D341Med (cell line): ENCODE measurements around the gene SNCB.

Experiments
- DNase-seq: peaks from one replicate; pipeline ENCODE4 v3.0.0; 2012; ENCODE audit warnings: low spot score

The SNCB gene

DNA sequence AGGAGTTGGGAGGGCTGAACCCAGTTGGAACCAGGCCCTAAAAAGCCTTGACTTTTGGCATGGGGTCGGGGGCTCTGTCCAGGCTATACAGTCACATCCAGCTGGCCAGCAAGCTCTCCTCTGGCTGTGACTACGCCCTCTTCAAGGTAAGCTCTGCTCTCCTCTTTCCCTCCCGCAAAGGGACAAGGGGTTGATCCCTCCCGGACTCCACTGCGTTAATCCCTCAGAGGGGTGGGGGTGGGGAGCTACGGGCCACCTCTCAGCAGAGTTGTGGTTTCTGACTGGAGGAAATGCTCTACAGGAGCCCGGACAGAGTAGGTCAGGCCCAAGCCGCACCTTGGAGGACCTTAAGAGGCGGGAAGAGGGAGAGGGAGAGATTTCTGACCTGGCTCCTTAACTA lies 14.0 kb upstream of the SNCB start:
- DNase-seq: no peak

DNA sequence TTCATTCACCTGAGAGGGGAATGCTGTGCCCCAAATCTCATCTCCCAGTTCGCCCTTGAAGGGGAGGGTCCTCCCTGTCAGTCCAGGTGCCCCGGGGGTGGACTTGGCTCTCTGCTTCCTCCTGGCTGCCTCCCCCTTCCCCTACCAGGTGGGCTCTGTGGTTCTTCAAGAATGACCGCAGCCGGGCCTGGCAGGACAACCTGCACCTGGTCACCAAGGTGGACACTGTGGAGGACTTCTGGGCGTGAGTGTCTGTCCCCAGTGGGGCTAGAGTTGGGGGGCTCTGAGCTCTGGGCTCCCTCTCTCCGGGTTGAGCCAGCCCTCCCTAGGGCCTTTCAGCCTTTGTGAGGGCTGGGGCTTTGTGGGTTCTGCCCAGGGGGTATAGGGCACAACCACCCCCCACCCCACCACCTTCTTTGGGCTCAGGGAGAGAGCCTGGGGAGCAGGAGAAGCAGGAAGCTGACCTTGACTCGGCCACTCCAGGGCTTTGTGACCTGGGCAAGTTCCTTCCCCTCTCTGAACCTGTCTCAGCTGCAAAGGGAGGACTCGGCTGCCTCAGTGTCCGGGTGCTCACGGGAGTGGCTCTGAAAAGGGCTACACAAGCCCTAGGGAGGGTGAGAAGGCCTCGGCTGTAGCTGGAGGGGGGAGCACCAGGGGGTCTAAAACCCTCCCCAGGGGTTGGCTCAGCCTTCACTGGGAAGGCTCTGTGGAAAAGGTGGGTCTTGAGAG lies 13.3 kb upstream of the SNCB start:
- DNase-seq: no peak

DNA sequence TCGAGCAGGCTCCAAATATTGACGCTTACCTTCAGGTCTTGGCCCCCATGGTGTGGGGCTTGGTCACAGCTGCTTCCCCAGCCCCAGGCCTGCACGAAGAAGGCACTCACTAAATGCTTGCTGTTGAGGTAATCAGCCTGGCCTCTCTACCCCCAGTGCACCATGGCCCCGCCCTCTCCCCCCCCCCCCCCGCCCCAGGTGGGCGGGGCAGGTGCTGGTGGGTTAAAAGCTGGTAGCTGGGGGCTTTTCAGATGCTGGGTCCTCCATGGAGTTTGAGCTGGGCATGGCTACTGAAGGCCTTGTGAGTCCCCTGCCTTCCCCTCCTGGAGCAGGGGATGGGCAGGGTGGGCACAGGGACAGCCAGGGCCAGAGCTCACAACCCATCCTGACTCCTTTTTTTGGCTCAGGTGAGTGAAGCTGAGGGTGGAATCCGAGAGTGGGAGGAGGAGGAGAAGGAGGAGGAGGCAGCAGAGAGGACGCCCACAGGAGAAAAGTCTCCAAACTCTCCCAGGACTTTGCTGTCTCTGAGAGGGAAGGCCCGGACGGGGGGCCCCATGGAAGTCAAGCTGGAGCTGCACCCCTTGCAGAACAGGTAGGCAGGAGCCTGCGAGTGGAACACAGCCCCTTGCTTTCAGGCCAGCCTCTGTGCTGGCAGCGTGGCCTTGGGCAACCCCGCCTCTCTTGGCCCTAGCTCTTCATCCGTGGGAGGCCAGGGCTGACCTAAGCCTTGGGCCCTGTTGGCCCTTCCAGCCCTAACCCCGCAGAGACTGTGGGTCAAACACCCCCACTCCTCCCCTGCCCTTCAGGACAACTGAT lies 12.5 kb upstream of the SNCB start:
- no peak for DNase-seq

DNA sequence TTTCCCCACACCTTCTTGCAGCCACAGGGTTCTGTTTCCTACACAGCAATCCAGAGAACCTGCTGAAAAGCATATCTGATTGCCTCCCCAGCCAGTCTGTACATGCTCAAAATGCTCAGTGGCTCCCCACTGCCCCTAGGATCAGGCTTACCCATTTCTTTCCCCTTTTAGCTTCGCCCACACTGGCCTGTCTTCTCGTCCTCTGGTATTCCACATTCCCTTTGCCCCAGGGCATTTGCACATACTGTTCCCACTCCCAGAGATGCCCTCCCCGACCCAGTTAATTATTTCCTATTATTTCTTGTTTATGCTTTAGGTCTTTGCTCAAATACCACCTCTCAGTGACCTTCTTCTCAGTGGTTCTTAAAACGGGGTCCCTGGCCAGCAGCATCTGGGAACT lies 10.3 kb upstream of the SNCB start:
- no peak for DNase-seq

DNA sequence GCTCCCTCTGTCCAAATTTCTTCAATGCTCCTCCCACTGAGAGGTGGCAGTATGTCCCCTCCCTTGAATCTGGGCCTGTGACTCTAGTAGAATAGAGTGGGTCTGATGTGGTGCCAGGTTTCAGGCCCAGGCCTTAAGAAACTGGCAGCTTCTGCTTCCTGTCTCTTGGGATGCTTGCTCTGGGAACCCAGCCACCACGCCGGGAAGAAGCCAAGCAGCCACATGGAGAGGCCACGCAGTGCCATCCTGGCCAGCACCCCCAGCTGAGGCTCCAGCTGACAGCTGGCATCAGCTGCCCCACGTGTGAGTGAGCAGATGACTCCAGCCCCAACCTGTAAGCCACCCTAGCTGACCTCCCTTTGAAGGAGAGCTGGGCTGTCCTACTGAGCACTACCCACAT lies 9.6 kb upstream of the SNCB start:
- DNase-seq: peak; percentile 60

DNA sequence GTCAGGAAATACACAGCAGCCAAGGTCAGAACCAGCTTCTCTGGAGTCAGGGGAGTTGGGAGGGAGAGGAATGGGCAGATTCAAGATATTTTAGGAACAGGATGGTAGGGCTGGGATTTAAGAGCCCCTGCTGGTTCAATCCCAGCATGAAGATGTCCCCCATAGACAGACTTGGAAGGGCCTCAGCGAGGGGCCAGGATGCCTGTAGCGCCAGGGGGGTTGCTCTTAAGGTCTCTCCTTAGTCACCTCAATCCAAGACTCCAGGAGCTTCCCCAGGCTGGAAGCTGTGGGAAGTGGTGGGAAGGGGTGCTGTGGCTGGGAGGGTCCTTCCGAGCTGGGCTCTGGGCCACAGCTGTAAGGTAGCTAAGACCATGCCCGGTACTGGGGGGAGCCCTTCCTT lies 8.9 kb upstream of the SNCB start:
- no peak for DNase-seq

DNA sequence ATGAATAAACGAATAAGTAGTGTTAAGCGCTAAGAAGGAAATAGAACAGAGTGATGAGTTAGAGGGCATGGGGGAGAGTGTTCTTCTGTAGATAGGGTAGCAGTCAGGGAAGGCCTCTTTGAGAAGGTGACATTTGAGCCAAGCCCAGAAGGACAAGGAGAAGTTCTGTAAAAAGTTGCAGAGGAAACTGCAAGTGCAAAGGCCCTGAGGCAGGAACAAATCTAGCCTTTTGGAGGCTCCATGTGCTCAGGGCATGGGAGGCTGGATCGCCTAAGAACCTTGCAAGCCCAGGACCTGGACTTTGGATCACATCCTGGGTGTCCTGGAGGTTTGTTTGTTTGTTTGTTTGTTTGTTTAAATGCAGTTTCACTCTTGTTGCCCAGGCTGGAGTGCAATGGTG lies 8.1 kb upstream of the SNCB start:
- no peak for DNase-seq

DNA sequence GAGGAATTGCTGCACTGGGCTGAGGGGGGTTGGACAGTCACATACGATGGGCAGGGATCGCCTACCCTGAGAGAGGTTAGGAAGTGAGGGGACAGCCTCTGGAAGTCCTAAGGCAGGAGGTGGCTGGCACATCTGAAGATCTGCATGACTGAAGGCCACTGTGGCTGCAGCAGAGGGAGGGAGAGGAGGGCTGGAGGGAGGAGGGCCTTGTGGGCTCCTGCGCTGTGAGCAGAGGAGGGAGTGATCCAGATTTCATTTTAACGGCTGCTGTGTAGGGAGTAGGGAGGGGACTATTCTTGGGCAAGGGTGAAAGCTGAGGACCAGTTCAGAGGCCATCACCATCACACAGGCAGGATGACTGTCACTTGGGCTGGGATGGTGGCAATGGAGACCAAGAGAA lies 7.2 kb upstream of the SNCB start:
- no peak for DNase-seq

DNA sequence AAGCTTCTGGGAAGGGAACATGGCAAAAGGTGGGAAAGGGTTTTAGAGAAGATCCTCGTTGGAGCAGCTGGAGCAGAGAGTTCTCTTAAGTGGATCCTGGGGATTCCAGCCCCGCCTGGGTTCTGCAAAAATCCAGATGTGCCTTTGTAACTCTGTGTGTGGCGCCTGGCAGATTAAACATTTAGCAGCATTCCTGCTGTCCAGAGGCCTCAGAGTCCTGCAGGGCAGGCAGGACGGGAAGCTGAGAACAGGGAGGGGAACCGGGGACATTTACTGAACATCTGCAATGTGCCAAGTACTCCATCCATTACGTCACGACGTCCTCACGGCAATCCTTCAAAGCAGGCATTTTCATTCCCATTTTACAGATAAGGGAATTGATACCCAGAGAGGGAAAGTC lies 6.1 kb upstream of the SNCB start:
- DNase-seq: no peak

DNA sequence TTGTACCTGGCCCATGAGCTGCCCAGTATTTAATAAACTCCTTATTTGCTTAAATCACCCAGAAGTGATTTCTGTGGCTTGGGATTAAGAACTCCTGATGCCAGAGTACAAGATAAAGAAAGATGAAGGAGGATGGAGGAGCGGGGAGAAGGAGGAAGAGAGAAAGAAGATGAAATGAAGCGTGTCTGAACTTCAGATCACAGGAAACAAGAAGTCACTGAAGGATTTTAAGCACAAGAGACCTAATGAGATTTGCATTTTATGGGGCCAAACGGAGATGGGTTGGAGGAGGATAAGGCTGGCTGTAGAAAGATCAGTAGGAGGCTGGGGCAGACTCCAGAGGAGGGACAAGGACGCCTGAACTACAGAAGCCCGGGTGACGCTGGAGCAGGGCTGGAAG lies 3.3 kb upstream of the SNCB start:
- no peak for DNase-seq

DNA sequence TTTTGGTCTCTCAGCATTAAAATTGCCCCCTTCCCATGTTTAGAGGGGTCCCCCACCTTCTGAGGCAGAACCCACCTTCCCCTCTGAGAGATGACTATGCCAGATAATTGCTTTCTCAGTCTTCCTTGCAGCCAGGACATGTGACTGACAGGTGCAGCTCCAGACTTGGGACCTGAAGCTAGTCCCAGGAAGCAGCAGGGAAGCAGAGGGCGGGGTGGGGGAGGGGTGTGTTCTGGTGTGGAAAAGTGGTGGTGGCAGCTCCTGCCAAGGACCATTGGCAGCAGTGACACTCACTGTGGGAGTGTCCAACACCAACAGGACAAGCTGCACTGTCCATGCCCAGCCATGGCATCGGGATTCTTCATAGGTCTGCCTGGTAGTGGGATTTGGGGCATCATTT lies 2.4 kb upstream of the SNCB start:
- no peak for DNase-seq

DNA sequence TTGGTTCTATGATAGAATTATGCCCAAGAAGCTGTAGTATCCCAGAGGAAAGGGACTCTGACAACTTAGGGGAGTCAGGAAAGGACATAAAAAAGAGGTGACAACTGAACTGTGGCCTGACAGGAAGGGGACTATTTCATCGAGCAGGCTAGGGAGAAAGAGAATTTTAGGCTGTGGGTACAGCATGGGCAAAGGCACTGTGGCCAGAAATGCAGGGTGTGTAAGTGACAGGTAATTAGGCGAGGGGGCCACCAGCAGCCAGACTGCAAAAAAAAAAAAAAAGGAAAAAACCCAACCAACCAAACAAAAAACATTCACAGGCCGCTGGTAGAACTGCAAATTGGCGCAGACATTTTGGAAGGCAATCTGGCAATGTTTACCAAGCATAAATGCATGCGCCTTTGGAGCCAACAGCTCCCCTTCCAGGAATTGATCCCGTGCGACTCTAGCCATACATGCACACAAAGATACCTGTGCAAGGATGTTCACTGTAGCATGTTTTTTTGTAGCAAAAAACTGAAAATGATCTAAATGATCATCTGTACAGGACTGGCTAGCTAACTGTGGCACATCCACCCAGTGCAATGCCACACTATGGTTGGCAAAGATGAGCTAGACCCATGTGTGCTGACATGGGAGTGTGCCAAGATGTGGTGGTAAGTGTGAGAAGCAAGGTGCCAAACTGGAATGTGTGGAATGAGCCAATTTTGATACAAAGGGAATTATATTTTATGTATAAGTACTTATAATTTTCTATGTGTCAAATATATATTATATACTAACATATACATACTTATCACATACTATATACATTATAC lies 1.3 kb upstream of the SNCB start:
- DNase-seq: no peak

DNA sequence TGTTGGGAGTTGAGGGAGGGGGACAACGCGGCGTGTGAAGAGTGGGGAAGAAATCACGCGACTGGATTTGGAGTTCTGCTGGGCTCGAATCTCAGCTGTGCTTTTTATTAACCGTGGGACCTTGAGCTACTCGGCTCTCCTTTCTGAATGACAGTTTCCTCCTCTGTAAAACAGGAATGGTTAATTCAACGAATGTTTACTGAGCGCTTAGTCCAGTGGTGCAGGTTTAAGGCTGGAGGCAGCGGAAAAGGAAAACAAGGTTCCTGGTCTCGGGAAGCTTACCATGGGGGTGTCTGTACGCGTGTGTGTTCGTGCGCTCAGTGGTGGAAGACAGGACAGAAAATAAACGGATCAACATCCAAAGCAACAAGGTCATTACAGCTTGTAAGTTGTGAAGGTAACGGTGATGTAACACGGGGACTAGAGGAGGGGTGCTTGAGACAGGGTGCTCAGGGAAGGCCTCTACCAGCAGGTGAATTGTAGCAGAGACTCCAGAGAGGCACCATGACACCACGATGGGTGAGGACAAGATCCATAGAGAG lies 418 bp upstream of the SNCB start:
- DNase-seq: no peak

DNA sequence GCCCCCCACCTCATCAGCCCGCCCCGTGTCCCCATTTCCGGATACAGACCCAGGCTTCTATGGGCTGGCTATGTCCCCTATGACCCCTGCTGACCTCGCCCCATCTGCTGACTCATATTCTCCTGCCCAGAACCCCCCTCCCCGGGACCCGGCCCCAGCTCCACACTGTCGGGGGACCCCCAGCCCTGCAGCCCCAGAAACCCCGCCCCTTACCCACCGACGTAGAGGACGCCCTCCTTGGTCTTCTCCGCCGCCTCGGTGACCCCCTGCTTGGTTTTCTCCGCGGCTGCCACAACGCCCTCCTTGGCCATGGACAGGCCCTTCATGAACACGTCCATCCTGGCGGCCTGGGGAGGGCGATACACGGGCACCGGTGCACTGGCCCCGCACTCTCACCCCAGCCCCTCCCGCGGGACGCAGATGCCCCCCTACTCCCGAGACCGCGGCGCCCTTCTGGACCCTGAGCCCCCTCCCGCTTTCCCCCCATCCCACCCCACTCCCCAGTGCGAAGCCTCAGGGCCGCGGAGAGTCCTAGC lies 949 bp downstream of the SNCB start:
- no peak for DNase-seq

DNA sequence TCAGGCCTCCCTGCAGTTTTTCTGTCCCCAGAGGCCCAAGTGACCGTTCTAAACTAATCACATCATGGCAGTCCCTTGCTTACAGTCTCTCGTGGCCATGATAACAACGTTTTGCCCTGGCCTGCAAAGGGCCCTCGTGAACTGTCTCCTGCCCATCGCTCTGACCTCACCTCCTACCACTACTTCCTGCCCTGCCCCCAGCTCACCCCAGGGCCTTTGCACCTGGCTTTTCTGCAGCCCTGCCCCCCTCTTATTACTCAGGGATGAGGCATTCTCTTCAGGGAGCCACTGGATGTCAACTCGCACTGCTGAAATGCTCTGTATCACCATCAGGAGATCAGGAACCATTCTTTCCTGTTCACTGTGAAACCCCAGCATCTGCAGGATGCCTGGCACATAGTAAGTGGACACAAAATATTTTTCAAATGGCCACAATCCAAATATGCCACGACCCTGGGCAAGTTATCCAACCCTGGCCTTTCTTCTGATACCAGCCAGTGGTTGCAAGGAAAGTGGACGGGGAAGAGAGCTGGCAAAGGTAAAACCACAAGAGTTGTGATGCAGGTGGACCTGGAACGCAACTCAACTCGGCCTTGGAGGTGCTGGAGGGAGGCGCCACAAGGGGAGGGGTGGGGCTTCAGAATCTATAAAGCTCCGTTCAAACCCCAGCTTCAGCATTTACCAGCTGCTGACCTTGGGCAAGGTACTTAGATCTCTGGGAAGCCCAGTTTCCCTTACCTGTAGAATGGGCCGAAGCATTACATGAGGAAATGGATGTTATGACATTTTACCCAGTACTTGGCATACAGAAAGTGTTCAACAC lies 1.7 kb downstream of the SNCB start:
- no peak for DNase-seq

DNA sequence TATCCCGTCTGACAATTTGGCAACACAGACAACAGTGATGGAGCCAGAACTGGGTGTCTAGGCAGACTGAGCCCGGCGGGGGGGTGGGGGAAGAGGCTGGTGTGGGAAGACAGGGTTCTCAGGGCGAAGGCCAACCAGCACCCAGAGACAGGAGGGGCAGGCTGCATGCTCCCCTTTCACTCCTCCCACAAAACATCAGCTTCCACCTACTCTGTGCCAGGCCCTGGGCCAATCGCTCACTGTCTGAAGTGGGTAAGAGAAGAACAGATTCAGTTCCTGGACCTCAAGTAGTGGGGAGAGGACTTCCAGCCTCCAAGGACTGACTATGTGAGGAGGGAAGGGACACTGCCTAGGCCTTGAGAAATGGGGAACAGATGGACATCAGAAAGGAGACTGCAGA lies 2.8 kb downstream of the SNCB start:
- no peak for DNase-seq

DNA sequence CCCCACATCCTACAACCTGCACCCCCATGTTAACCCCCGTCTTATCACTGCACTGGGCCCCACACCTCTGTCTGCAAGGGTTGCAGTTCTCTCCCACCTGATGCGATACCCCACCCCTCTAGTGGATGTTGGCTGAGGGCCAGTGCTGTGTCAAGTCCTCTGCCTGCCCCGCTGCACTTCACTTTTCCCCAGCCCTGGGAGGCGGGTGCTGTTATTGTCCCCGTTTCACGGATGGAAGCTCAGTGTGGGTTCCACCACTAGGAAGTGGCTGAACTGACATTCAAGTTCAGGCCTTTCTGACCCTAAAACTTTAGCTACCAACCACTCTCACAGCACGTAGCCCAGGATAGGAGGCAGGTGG lies 3.5 kb downstream of the SNCB start:
- DNase-seq: no peak

DNA sequence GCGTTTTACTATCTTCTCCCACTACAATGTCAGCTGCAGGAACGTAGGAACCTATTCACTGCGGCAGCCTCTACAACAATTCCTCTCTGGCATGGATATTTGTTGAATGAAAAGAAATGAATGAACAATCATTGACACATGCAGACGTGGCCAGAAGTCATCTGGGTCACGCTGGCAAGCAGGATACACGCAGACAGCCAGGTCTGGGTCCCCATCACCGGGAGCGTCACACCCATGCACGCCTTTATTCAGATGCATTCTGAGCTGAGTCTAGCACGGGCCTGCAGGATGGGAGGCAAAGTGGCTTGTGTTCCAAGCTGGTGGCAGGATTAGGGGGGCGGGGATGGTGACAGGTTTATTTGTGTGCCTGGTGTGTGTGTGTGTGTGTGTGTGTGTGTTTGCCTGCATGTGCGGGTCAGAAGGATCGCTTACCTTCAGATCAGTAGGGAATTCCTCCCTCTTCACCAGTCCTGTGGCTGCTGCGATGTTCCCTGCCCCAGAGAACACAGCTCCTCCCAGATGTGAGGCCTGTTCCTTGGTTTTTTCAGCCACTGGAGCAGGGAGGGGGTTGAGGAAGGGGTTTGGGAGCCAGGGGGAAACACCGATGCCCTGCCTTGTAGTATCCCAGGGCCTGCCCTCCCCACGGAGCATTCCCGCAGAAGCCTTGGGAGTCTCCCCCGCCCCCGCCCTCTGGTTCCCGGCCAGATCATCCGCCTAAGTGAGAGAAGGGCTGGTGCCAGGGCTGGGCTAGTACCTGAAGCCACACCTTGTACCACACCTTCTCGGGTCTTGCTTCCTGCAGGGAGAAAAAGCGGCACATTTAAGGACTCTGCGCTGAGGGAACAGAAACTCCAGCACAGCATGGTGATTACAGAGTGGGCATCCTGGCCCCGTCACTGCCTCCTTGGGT lies 4.1 kb downstream of the SNCB start:
- no peak for DNase-seq

DNA sequence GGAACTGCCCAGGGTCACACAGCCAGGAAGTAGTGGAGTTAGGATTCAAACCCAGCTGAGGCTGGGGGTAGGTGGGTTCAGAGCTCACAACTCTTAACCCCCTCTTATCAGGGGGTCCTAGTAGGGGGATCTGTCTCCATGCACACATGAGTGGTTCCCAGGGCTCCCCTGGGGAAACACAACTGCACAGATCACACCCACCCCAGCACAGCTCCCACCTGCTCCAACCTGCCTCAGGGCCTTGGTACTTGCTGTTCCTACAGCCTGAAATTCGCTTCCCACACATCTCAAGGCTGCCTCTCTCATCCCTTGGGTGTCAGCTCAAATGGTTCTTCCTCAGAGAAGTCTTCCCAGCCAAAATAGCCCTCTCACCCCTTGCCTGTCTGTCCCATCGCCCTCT lies 4.8 kb downstream of the SNCB start:
- DNase-seq: no peak

DNA sequence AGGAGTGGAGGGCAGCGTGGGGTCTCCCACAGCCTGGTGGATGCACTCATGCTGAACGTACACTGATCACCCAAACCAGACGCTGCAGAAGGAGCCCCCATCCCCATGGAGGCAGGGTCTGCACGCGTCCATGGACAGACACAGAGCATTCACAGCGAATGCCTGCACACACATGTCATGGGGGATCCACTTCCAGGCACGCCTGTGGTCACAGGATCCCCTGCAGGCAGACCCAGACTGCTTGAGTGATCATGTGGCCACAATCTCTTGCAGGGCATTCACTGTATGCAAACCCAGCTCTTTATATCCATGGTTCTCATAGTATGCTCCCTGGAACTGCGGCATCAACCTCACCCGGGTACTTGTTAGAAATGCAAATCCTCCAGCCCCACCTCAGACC lies 5.4 kb downstream of the SNCB start:
- no peak for DNase-seq

DNA sequence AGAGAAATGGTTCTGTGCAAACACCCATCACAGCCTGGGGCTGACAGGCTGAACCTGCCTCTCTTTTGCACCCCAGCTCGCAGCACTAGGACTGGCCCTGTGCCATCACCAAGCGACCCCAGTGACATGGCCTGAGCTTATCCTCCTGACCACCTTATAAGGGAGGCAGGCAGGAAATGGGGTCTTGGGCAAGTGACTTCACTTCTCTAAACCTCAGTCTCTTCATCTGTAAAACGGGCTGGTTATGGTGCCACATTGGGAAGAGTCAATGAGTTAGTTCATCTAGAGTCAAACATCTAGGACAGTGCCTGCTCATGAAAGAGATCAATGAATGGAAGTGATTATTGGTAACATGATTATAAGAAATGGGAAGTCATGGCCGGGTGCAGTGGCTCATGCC lies 6.2 kb downstream of the SNCB start:
- no peak for DNase-seq
